ENCODE results near the gene CDH4.

CDH4 gene

GRCh38 chr20:61730631-61731362 is 478.7 kb downstream of the CDH4 start:
- no peak for DNase-seq

GRCh38 chr20:61731363-61732181 is 479.5 kb downstream of the CDH4 start:
- DNase-seq = no peak

- DNase-seq = no peak
These were observed 480.6 kb downstream of the CDH4 start for GRCh38 chr20:61732511-61733210.

- DNase-seq = no peak
These were observed 481.2 kb downstream of the CDH4 start for GRCh38 chr20:61733216-61733615.

GRCh38 chr20:61733891-61734732 is 482.1 kb downstream of the CDH4 start:
- no peak for DNase-seq

- no peak for DNase-seq
These were observed 482.9 kb downstream of the CDH4 start for GRCh38 chr20:61734733-61735502.

- DNase-seq = no peak
These were observed 483.4 kb downstream of the CDH4 start for GRCh38 chr20:61735503-61735785.

GRCh38 chr20:61736001-61736635 is 484.1 kb downstream of the CDH4 start:
- no peak for DNase-seq

- no peak for DNase-seq
These were observed 484.8 kb downstream of the CDH4 start for GRCh38 chr20:61736751-61737310.

- DNase-seq = no peak
These were observed 485.3 kb downstream of the CDH4 start for GRCh38 chr20:61737346-61737745.

GRCh38 chr20:61737812-61738443 is 485.9 kb downstream of the CDH4 start:
- DNase-seq = no peak

- no peak for DNase-seq
These were observed 486.6 kb downstream of the CDH4 start for GRCh38 chr20:61738601-61739069.

GRCh38 chr20:61739086-61739831 is 487.2 kb downstream of the CDH4 start:
- DNase-seq = no peak

- no peak for DNase-seq
These were observed 487.7 kb downstream of the CDH4 start for GRCh38 chr20:61739832-61740118.

- no peak for DNase-seq
These were observed 490.2 kb downstream of the CDH4 start for GRCh38 chr20:61742097-61742825.

- DNase-seq = no peak
These were observed 491.5 kb downstream of the CDH4 start for GRCh38 chr20:61743606-61744005.

GRCh38 chr20:61744691-61745396 is 492.8 kb downstream of the CDH4 start:
- no peak for DNase-seq

- no peak for DNase-seq
These were observed 493.5 kb downstream of the CDH4 start for GRCh38 chr20:61745397-61746146.
